ENCODE measurements around the gene CDHR3.
"Not testable (repeated sequence)": the region's sequence is repeated elsewhere in the genome, so short reads cannot be mapped to it uniquely, and the experiment has no call there.

CDHR3 gene

GRCh38 chr7:105972276-105972675 lies 9.2 kb downstream of the CDHR3 start:
- DNase-seq: no peak

DNA sequence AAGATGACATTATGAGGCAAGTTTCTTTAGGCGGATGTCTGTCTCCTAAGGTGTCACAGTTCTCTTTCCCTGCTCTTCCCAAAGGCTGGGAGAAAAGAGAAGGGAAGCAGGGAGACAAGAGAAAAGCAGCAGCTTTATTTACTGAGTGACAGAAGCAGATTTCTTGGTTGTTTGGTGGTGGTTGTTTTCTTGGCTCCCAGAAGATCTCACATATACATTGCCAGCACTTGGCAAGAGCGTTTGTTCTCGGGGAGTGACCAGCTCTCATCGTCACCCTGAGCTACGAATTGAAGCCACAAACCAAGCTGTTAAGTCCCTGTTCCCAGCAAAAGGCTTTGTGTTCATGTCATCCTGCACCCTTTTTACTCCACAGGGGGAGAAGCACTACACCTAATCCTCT lies 11.4 kb downstream of the CDHR3 start:
- DNase-seq: no peak

DNA sequence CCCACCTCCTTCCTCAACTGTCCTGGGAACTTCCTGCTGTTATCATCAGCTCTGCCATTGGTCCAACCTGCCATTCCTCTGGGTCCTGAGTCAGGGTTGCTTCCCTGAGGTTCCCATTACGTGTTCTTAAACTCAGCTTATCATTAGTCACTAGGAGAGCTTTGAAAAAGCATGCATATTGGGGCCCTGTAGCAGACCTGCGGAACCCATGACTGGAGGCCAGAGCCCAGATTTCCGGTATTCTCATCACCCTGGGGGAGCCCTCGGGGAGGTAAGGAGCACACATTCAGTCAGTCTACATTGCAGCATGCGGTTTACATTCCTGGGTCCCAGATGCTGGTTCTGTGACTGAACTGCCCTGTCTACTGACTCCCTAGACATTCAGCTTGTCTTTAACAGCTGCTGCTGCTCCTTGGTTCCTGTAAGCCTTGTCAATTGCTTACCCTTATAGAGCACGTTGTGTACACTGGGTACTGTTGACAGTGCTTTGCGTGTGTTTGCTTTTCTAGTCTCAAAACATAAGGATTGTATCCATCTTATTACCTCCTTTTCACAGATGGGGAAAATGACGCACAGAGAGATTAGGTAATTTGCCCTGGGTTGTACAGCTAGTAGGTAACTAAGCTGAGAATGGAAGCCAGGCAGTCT lies 12.8 kb downstream of the CDHR3 start:
- DNase-seq: no peak

GRCh38 chr7:105976868-105977267 lies 13.8 kb downstream of the CDHR3 start:
- no peak for DNase-seq

DNA sequence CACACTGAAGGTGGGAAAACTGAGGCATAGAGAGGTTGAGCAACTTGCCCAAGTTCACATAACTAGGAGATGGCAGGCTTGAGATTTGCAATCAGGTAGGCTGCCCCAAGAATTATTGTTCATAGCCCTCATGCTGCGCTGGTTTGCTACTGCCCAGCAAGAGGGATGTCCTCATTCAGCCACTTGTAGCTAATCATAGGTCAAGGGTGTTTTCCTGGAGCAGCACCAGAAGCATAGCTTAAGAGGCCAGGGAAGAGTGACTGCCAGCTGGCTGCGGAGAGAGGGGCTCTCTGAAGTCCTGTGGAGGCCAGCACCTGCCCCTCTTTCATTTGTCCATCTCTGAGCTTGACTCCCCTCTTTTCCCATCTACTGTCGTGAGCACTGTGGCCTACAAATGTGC lies 15.0 kb downstream of the CDHR3 start:
- no peak for DNase-seq

GRCh38 chr7:105978974-105979373 lies 15.9 kb downstream of the CDHR3 start:
- no peak for DNase-seq

GRCh38 chr7:105979405-105979804 lies 16.3 kb downstream of the CDHR3 start:
- DNase-seq: no peak

- no peak for DNase-seq
These were observed 17.8 kb downstream of the CDHR3 start for GRCh38 chr7:105980645-105981396.

GRCh38 chr7:105982388-105982787 lies 19.3 kb downstream of the CDHR3 start:
- no peak for DNase-seq

GRCh38 chr7:105984808-105985207 lies 21.7 kb downstream of the CDHR3 start:
- DNase-seq: not testable (repeated sequence)

DNA sequence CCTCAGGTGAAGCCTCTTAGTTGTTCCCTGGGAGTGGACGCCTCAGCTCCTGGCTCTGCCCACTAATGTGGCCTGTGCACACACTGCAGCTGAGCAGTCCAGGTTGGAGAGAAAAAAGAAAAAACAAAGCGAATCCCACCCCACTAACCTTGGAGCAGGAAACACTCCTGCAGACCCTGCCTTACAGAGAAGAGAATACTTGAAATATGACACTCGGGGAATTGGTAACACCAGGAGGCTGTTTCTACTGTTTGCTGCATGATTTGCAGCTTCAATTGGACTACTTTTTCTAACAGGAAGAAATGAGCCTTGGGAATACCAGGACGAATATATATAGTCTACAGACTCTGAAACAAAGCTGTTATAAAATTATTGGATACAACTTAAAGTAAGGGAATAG lies 22.2 kb downstream of the CDHR3 start:
- DNase-seq: no peak

- DNase-seq: no peak
These were observed 22.7 kb downstream of the CDHR3 start for GRCh38 chr7:105985672-105986215.

- DNase-seq: no peak
These were observed 24.0 kb downstream of the CDHR3 start for GRCh38 chr7:105987046-105987445.

DNA sequence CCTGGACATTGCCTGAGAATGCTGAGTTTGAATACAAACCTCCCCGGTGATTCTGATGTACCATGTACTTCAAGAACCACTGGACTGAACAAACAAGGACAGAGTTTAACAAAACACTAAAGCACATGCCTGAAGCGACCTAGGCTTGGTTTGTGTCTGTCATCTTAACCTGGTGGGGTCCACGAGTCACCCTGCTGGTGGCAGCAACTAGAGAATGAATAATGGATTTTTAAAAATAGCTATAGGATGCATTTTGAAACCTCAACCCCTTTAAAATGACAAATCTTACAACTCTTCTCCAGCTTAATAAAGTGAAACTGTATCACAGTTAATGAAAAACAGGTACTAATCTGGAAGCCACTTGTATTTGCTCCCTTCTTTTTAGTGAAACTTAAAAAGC lies 25.2 kb downstream of the CDHR3 start:
- no peak for DNase-seq

DNA sequence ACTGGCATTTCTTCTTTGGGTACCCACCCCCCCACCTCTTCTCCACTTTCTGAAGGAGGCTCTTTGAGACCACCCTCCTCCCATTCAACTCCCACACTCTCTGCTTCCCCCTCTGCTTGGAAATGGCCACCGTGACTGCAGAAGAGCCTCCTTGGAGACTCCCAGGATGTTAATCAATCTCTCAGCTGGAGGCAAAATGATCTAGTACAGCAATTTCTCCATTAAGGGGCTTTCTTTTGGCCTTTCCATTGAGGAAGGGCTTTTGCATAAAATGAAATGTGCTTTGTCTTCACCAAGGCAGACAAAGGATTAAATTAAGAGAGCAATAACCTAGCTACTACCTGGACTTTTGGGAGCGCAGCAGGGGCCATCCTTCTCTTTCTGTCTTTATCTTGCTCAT lies 26.1 kb downstream of the CDHR3 start:
- no peak for DNase-seq

GRCh38 chr7:105989686-105990085 lies 26.6 kb downstream of the CDHR3 start:
- DNase-seq: no peak

DNA sequence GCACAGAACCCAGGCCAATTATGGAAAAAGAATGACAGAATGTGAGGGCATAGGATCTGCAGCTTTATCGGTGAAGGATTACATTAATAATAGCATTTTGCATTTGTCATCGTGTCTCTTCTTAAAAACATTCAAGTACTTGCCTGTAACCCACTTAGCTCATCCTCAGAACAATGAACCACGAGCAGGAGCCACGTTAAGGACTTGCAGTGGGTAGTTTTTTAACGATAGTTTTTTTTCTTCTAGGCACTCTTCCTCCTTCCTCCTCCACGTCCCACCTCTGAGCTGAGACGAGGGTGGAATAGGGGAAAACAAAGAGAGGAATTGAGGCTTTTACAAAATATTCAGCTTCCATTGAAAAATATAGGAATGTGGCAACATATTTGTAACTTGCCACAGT lies 27.1 kb downstream of the CDHR3 start:
- no peak for DNase-seq

GRCh38 chr7:105990727-105991453 lies 27.8 kb downstream of the CDHR3 start:
- DNase-seq: no peak

DNA sequence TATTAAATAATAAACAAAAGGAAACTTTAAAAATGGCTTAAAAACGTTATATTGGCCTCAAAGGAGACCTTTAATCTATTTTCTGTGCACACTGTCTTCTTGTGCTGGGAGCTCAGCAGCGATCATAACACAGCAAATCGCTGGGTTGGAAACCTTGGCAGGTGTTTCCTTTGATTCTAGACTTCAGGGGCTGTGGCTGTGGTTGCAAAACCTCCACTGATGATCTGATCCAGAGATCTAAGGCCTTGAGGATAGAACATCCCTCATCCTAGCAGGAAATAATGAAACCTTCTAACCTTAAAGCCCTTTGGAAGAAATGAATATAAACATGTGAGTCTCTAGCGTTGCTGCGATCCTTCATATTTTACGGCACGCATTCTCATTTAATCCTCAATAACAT lies 29.8 kb downstream of the CDHR3 start:
- DNase-seq: no peak

GRCh38 chr7:105996860-105997737 lies 34.0 kb downstream of the CDHR3 start:
- no peak for DNase-seq

DNA sequence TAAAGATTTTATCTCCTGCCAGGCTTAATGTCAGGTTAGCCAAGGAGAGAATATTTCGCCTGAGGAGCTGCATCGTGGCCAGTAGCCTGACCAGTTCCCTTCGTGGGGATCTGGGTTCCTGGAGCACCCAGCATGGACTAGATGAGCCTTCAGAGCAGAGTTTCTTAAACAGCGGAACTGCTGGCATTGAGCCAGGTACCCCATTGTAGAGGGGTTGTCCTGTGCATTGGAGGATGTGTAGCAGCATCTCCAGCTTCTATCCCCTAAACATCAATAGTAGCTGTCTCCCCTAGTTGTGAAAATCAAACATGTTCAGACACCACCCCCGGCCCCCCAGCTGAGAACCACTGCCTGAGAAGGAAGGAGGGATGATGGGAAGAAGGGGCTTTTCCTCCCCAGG lies 36.2 kb downstream of the CDHR3 start:
- no peak for DNase-seq

GRCh38 chr7:106001196-106001595 lies 38.1 kb downstream of the CDHR3 start:
- no peak for DNase-seq

DNA sequence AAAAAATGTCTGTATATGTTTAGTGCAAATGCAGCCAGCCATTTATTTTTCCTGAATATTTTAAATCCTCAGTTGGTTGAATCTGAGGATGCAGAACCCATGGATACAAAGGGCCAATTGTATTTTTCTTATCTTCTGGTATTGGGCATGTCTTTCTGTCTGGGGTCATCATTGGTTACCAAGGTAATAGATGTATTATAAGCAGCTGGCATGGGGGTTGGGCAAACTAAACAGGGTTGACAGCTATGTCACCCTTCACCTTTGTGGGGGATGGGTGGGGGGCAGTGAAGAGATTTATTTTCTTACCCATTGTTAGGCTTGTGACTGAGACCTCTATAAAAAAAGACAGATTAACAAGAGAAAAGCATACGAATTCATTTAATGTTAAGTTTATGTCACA lies 38.8 kb downstream of the CDHR3 start:
- DNase-seq: no peak
